Fibroblast of villous mesenchyme (primary cell): ENCODE results near the gene CEBPZ. TPM values are rescaled to one million over a fixed set of nuclear protein-coding genes. Genes with fewer than 3 reads are reported as not detected.
"Not testable (repeated sequence)": the region's sequence is repeated elsewhere in the genome, so short reads cannot be mapped to it uniquely, and the experiment has no call there.

ENCODE experiments used
- DNase-seq: peaks from one replicate; pipeline ENCODE4 v3.0.0-alpha.2; 2010; ENCODE audit warnings: low read depth
- H3K4me3 ChIP-seq: 2 replicates; pipeline ENCODE4 v1.5.1; 2011; ENCODE audit warnings: low read depth, mild to moderate bottlenecking, low read length
- CTCF ChIP-seq: IDR thresholded peaks from 2 replicates; pipeline ENCODE4 v1.5.1; 2012; ENCODE audit warnings: low read depth, mild to moderate bottlenecking, low read length; ENCODE audit not compliant: insufficient read depth
- total RNA-seq: library from RNA; depleted of rRNA; stranded (reverse); fragments of >200 nt; gene quantifications from 2 replicates; pipeline ENCODE4 v1.2.3, GENCODE V29; 2012

The CEBPZ gene
- total RNA-seq, 1 donor = 44.9 TPM

GRCh38 chr2:37203708-37204107 lies 27.7 kb downstream of the CEBPZ start:
- H3K4me3 ChIP-seq = no peak overlapping the region
- TF ChIP-seq CTCF = no peak
- DNase-seq = no peak

- DNase-seq = no peak
- no peak for TF ChIP-seq CTCF
- no peak overlapping the region for H3K4me3 ChIP-seq
Measured at GRCh38 chr2:37201766-37202165, 29.6 kb downstream of the CEBPZ start.

GRCh38 chr2:37201208-37201607 lies 30.2 kb downstream of the CEBPZ start:
- DNase-seq = no peak
- no peak for TF ChIP-seq CTCF
- no peak overlapping the region for H3K4me3 ChIP-seq

GRCh38 chr2:37198681-37199065 lies 32.7 kb downstream of the CEBPZ start:
- H3K4me3 ChIP-seq = no peak overlapping the region
- no peak for DNase-seq
- no peak for TF ChIP-seq CTCF

GRCh38 chr2:37196320-37197195 lies 34.8 kb downstream of the CEBPZ start, which contains the start of gene CEBPZOS:
Gene CEBPZOS, plus strand, starts transcription at chr2:37196496. Its CDS starts 3,209 bp downstream, at chr2:37199705.
- DNase-seq = peak; percentile 84
- peak within 1 kb of the TSS; percentile 91 for H3K4me3 ChIP-seq

GRCh38 chr2:37195862-37196319 lies 35.5 kb downstream of the CEBPZ start:
- peak overlapping the region; percentile 91 for H3K4me3 ChIP-seq
- DNase-seq = not testable (repeated sequence)

More at GRCh38 chr2:37196320-37197195, 34.8 kb downstream of the CEBPZ start, which contains the start of gene CEBPZOS:
- TF ChIP-seq CTCF = no peak

GRCh38 chr2:37192551-37192950 lies 38.8 kb downstream of the CEBPZ start:
- DNase-seq = no peak
- H3K4me3 ChIP-seq = no peak overlapping the region
- no peak for TF ChIP-seq CTCF
